Activated CD8-positive, alpha-beta memory T cell treated with anti-CD3 and anti-CD28 coated beads for 24 hours (primary cell): ENCODE measurements around the gene RPH3AL.
A peak's percentile ranks its signal among the peaks of the same experiment; 100 is the strongest.
"Not testable (repeated sequence)": the region's sequence is repeated elsewhere in the genome, so short reads cannot be mapped to it uniquely, and the experiment has no call there.

Experiments used
- DNase-seq: peaks from one replicate; pipeline ENCODE4 v3.0.0-alpha.2; 2020

The RPH3AL gene

GRCh38 chr17:215563-216478 is 136.8 kb downstream of the RPH3AL start:
- peak; percentile 74 for DNase-seq

GRCh38 chr17:214881-215331 is 137.7 kb downstream of the RPH3AL start:
- no peak for DNase-seq

GRCh38 chr17:213286-214105 is 139.1 kb downstream of the RPH3AL start:
- DNase-seq = no peak

GRCh38 chr17:210402-210801 is 142.2 kb downstream of the RPH3AL start:
- DNase-seq = no peak

- no peak for DNase-seq
Measured at GRCh38 chr17:208429-208828, 144.2 kb downstream of the RPH3AL start.

GRCh38 chr17:207775-208174 is 144.8 kb downstream of the RPH3AL start:
- DNase-seq = no peak

- DNase-seq = no peak
Measured at GRCh38 chr17:206941-207560, 145.6 kb downstream of the RPH3AL start.

GRCh38 chr17:206484-206883 is 146.1 kb downstream of the RPH3AL start:
- DNase-seq = not testable (repeated sequence)

GRCh38 chr17:205817-206216 is 146.8 kb downstream of the RPH3AL start:
- no peak for DNase-seq

GRCh38 chr17:205148-205669 is 147.4 kb downstream of the RPH3AL start:
- no peak for DNase-seq

GRCh38 chr17:204427-205147 is 148.0 kb downstream of the RPH3AL start:
- DNase-seq = no peak

GRCh38 chr17:202501-202951 is 150.1 kb downstream of the RPH3AL start:
- no peak for DNase-seq

GRCh38 chr17:201736-202135 is 150.9 kb downstream of the RPH3AL start:
- DNase-seq = not testable (repeated sequence)

- DNase-seq = not testable (repeated sequence)
Measured at GRCh38 chr17:201257-201656, 151.3 kb downstream of the RPH3AL start.

- no peak for DNase-seq
Measured at GRCh38 chr17:200586-200985, 152.0 kb downstream of the RPH3AL start.

- no peak for DNase-seq
Measured at GRCh38 chr17:199806-200545, 152.6 kb downstream of the RPH3AL start.

GRCh38 chr17:199191-199604 is 153.4 kb downstream of the RPH3AL start:
- DNase-seq = no peak

- not testable (repeated sequence) for DNase-seq
Measured at GRCh38 chr17:198225-198624, 154.4 kb downstream of the RPH3AL start.

GRCh38 chr17:197352-197751 is 155.3 kb downstream of the RPH3AL start:
- no peak for DNase-seq

- DNase-seq = no peak
Measured at GRCh38 chr17:194828-195602, 157.6 kb downstream of the RPH3AL start.
